Urinary bladder (tissue), 4 donors: ENCODE data around the gene TKFC. TPM values are rescaled to one million over a fixed set of nuclear protein-coding genes. Genes with fewer than 3 reads are reported as not detected.

Experiments
- DNase-seq: peaks from one replicate; pipeline ENCODE4 v3.0.0-alpha.2; 2015; ENCODE audit errors: extremely low spot score
- H3K27ac ChIP-seq: one replicate; pipeline ENCODE4 v1.5.1; 2013; ENCODE audit warnings: low read depth, mild to moderate bottlenecking, moderate library complexity
- H3K36me3 ChIP-seq: one replicate; pipeline ENCODE4 v1.6.1; 2013; ENCODE audit warnings: mild to moderate bottlenecking, moderate library complexity; ENCODE audit not compliant: insufficient read depth
- H3K4me1 ChIP-seq: one replicate; pipeline ENCODE4 v1.6.1; 2013; ENCODE audit warnings: mild to moderate bottlenecking, moderate library complexity; ENCODE audit not compliant: insufficient read depth
- H3K4me3 ChIP-seq: one replicate; pipeline ENCODE4 v1.5.1; 2013; ENCODE audit warnings: low read depth, low read length
- WGBS: extraction: QIAGEN DNeasy Blood & Tissue Kit; methylation state at CpG from one replicate; pipeline ENCODE4 v1.1.7; 2013; 5-methylcytosine and 5-hydroxymethylcytosine counted together
- polyA plus RNA-seq: library from polyadenylated mRNA; stranded (reverse); fragments of 200-250 nt; gene quantifications from one replicate; pipeline ENCODE4 v1.2.3, GENCODE V29; 2013
- total RNA-seq: library from RNA; depleted of rRNA; stranded (reverse); fragments of >200 nt; gene quantifications from one replicate; pipeline ENCODE4 v1.2.3, GENCODE V29; 2014
- donor health status: healthy with polysubstance abuse.
- donor health status: healthy.

Gene TKFC
- total and polyA plus RNA-seq, 2 donors: 8.3 to 27.6 TPM

DNA sequence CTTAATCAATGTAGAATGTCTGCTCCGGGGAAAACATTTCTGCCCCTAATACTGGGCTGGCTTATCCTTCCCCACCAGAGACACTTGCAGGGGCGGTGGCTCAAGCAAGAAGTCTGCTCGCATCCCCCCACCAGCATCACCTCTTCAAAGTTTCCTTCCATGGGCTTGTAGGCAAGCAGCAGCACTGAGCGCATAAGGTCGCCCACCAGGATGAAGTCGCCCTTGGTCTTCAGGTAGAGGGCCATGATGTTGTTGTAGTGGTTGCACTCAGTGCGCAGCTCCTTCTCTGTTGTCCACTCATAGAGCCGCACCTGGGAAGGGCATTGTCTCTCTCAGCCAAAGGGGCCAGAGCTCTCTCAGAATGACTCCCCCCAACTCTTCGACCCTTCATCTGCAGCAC lies 29.3 kb upstream of the TKFC start:
- WGBS: 95% methylated on average over 9 of the region's 9 CpGs
- Histone ChIP-seq H3K4me1 (no peaks in the 10 kb centered on the region), H3K36me3 (peaks cover 14% of the 10 kb centered on the region), H3K4me3 (no peak overlapping the region), H3K27ac (no peak overlapping the region)
- no peak for DNase-seq

DNA sequence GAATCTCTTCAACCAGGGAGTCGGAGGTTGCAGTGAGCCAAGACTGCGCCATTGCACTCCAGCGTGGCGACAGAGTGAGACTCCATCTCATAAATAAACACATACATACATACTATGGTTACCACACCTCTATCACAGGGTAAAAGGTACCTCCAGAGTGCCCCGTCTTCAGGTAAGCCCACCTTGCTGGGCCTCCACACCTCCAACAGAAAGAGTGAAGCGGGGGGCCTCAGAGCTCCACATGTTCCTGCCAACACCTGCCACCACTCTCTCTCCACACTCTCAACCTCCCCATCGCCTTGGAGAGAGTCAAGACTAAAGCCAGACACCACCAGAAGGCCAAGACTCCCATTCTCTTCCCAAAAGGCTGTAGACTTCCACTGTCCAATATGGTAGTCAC lies 27.6 kb upstream of the TKFC start:
- DNase-seq: no peak
- no peak overlapping the region for H3K4me3 ChIP-seq
- no peaks in the 10 kb centered on the region for H3K4me1 ChIP-seq
- 96% methylated on average over 7 of the region's 7 CpGs for WGBS
- H3K36me3 ChIP-seq: peaks cover 8% of the 10 kb centered on the region
- no peak overlapping the region for H3K27ac ChIP-seq

DNA sequence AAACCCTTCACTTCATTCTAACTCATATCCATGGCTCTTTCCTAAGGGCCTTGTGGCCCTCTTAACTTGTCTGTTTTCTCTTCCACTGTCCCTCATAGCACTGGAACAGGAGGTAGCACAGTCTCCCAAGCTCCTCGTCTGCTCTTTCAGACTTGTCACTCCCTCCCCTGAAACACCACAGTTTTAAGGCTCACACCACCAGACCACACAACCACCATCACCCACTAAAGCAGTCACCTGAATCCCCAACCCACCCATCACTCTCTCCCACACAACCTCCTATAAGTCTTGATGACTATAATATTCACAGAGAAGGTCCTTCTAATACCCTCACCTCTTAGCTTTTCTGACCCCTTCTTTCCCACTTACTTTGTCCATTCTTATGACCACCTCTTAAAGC lies 26.8 kb upstream of the TKFC start:
- no peak overlapping the region for H3K27ac ChIP-seq
- peaks cover 8% of the 10 kb centered on the region for H3K36me3 ChIP-seq
- no peaks in the 10 kb centered on the region for H3K4me1 ChIP-seq
- WGBS: 89% methylated on average over 1 of the region's 1 CpG
- no peak overlapping the region for H3K4me3 ChIP-seq
- DNase-seq: no peak

DNA sequence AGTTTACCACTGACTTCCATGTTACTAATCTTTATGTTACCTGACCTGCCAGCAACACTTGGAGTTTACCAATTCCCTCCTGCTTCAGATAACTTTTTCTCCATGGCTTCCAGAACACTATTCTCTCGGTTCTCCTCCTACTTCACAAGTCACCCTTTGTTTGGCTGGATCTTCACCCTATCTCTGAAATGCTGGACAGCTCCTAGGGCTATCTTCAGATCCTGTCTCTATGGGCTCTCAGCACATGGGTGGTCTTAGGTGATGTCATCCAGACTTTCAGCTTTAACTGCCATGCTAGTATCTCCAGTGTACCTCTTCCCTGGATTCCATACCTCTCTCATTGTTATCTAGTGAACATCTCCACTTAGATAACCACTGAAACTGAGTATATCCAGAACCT lies 25.7 kb upstream of the TKFC start:
- no peak overlapping the region for H3K27ac ChIP-seq
- H3K36me3 ChIP-seq: peaks cover 4% of the 10 kb centered on the region
- WGBS: 67% methylated on average over 1 of the region's 1 CpG

DNA sequence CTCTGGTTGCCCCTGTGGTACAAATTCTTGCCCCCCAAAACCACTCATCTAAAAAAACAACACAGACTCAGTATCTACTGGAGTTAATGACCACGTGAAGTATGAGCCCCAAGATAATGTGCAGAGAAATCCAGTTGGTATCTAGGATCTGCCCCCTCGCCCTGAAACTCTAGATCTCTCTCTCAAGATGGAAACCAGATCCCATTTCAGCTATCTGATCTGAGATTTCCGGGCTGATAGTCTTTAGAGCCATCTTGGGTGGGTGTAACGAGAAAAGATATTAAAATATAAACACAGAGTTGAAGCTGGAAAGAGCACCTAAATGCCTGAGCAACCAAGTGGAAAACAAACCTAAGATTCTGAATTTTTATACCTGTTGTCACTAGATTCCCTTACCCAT lies 23.9 kb upstream of the TKFC start:
- Histone ChIP-seq H3K4me3 (no peak overlapping the region), H3K36me3 (no peaks in the 10 kb centered on the region), H3K27ac (no peak overlapping the region), H3K4me1 (no peaks in the 10 kb centered on the region)
- DNase-seq: no peak
- 73% methylated on average over 4 of the region's 4 CpGs for WGBS

More for the DNA sequence above, 25.7 kb upstream of the TKFC start:
- H3K4me1 ChIP-seq: no peaks in the 10 kb centered on the region
- DNase-seq: no peak
- H3K4me3 ChIP-seq: no peak overlapping the region

DNA sequence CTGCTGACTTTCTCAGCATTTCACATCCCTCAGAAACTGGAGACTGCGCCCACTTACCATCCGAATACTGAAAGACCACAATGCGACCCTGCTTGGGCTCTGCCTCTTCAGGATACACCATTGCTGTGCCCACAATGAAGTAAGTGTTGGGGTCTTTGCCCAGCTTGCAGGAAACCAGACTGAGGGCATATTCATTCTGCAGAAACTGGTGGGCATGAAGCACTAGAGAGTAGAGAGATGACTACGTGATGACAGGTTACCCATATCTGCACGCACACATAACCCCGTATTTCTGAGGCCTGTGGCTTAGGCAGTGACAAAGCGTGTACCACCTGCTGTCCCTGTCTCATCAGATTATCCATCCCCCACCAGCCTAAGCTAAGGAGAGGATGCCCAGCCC lies 23.3 kb upstream of the TKFC start:
- Histone ChIP-seq H3K36me3 (no peaks in the 10 kb centered on the region), H3K4me1 (no peaks in the 10 kb centered on the region), H3K4me3 (no peak overlapping the region), H3K27ac (no peak overlapping the region)
- WGBS: 92% methylated on average over 7 of the region's 7 CpGs
- DNase-seq: no peak

DNA sequence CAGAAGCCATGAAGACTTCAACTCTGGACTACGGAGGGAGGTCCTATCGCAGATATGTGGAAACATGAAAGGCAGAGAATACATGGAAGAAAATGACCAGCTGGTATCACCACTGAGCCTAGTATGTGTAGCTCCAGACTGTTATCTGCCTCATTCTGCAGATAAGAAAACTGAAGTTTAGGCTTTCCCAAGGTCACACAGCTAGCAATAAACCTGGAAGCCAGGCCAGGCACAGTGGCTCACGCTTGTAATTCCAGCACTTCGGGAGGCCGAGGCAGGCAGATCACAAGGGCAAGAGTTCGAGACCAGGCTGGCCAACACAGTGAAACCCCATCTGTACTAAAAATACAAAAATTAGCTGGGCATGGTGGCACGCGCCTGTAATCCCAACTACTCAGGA lies 22.3 kb upstream of the TKFC start:
- no peak overlapping the region for H3K27ac ChIP-seq
- H3K36me3 ChIP-seq: peaks cover 4% of the 10 kb centered on the region
- H3K4me1 ChIP-seq: no peaks in the 10 kb centered on the region
- 84% methylated on average over 8 of the region's 8 CpGs for WGBS
- no peak for DNase-seq
- H3K4me3 ChIP-seq: no peak overlapping the region

DNA sequence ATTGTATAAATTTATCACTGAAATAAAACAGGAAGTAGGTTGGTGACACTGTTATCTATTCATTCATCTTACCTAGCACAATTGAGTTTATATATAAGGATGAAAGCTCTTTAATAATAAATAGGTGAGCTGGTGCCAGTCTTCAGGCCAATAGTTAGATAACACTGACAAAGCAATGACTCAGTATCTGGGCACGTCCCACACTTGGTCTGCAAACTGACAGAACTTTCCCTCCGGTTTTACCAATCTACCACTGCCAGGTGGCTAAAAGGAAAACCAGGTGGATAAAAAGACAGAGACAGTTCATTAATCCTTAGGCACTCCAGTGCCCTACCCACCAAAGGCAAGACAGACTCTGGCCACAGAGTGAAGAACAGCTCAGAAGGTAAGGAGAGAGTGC lies 17.8 kb upstream of the TKFC start:
- Histone ChIP-seq H3K36me3 (peaks cover 4% of the 10 kb centered on the region), H3K4me1 (no peaks in the 10 kb centered on the region), H3K27ac (no peak overlapping the region), H3K4me3 (no peak overlapping the region)
- WGBS: 80% methylated on average over 2 of the region's 2 CpGs
- no peak for DNase-seq

DNA sequence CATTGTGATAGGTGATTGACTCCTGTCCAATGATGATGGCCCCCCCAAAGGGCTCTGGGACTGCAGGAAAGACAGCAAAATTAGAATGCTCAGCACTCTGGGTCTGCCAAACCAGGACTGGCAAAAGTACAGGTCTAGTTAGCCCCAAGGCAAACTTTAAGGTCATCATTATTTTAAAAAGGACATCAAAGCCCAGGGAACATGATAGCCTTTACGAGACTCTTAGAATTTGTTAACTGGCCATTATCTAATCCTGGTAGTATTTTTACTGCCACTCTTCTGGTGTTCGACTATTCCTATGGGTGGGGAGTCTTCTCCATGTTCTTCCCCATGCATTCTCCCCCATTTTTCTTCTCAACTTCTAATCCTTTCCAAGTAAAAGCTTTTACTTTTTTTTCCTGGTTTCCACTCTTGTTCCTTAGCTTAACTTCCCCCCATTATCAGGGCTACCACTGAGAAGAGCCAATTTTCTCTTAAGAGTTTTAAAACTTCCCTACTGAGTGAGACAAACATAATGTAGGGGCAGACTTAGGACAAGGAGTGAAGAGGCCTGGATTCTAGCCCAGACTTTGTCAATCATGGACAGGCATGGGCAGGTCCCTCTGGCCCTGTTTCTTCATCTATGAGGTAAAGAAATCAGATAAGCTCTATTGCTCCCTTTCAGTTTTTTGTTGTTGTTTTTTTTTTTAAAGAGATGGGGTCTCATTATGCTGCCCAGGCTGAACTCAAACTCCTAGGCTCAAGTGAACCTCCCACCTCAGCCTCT lies 7.2 kb upstream of the TKFC start:
- Histone ChIP-seq H3K36me3 (peaks cover 4% of the 10 kb centered on the region), H3K4me3 (no peak overlapping the region), H3K27ac (no peak overlapping the region), H3K4me1 (no peaks in the 10 kb centered on the region)
- peak; percentile 28 for DNase-seq
- 41% methylated on average over 2 of the region's 2 CpGs for WGBS

DNA sequence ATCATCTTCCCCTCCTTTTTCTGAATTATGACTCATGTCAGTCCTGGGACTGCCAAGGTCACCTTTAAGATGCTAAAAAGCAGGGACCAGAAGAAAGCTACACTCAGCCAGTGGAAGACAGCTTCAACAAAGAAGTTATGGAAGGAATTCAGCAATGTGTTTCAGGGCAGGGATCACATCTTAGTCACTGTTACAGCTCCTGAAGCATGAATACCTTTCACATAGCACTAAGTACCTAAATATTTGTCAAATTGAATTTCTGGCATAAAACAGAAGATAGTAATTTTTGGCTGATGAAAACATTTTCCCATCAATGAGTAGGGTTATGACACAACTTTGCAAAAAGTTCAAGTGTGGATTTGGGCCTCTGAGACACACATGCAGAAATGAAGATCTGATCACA lies 5.4 kb upstream of the TKFC start:
- Histone ChIP-seq H3K27ac (no peak overlapping the region), H3K36me3 (peaks cover 3% of the 10 kb centered on the region), H3K4me3 (no peak overlapping the region), H3K4me1 (peaks cover 8% of the 10 kb centered on the region)
- no peak for DNase-seq

DNA sequence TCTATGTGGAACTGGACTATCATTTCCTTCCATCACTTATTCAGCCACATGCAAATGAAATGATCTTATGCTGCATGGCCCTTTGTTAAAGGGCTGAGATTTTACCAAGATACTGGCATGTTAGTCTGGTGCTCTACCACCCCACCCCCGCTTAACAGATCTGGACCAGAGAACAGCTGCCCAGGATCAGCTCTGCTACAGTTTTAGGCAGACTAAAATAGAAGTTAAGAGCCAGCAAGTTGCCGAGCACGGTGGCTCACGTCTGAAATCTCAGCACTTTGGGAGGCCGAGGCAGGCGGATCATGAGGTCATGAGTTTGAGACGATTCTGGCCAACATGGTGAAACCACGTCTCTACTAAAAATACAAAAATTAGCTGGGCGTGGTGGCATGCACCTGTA lies 4.7 kb upstream of the TKFC start:
- H3K27ac ChIP-seq: no peak overlapping the region
- H3K4me1 ChIP-seq: peaks cover 8% of the 10 kb centered on the region
- H3K36me3 ChIP-seq: no peaks in the 10 kb centered on the region
- DNase-seq: no peak
- H3K4me3 ChIP-seq: no peak overlapping the region
- WGBS: 83% methylated on average over 9 of the region's 9 CpGs

DNA sequence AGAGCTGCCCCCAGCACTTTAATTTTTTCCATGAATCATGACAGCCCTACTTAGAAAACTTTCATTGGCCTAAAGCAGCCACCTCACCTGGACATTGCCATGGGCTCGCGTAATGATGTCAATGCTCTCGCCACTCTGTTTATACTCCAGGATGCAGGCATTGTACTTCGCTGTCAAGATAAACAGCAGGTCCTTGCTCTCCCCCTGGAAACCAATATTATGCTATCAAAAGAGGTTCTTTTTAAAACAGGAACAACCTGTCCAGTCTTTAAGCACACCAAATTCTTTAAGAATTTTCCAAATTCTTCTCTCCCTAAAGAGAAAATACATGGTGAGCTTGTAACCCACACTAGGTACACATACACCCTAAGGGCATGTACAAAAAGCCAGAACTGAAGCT lies 3.2 kb upstream of the TKFC start:
- Histone ChIP-seq H3K4me3 (no peak overlapping the region), H3K27ac (no peak overlapping the region), H3K4me1 (peaks cover 8% of the 10 kb centered on the region), H3K36me3 (no peaks in the 10 kb centered on the region)
- WGBS: 91% methylated on average over 4 of the region's 4 CpGs
- DNase-seq: no peak

DNA sequence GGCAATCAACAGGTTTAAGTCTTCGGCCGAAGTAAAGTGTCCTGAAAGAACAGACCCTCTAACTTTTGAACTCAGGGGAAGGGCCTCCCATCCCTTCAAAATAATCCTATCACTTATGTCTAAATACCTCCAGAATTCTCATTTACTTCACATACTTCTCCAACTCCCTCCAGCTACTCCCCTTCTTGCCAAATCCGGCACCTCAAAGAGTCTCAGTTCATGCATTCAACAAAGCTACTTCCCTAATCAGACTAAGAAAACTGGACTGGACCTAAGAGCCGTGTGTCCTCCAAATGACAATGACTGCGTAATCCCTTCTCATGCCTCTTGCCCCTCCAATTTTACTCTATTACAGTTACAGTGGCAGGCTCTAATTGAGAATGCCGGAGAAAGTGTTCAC lies 1.4 kb upstream of the TKFC start:
- peak overlapping the region; percentile 91 for H3K4me3 ChIP-seq
- 66% methylated on average over 6 of the region's 6 CpGs for WGBS
- no peaks in the 10 kb centered on the region for H3K36me3 ChIP-seq
- DNase-seq: no peak
- H3K27ac ChIP-seq: no peak overlapping the region
- H3K4me1 ChIP-seq: peaks cover 8% of the 10 kb centered on the region

DNA sequence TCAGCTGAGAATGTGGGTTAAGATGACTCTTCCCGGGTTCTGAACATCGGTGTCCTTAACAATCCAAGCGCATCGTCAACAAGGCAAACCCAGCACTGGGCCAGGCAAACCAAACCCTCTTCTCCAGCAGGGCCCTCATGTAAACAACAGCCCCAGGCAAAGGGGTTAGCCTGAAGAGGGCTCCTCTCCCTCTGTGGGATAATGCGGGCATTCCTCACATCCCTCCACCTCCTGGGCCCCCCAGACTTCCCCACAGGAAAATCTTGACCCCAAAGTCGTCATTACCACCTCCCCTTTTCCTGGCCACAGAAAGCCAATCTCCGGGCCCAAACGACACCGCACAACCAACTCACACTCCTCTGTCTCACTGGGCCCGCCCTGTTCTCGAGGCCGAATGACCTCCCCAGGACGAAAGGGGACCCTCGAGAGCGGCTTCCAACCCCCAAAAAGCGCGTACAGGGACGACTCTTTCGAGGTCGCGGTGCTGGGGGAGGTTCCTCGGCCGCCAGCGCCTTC lies 689 bp upstream of the TKFC start:
- DNase-seq: no peak
- Histone ChIP-seq H3K36me3 (no peaks in the 10 kb centered on the region), H3K4me3 (peak overlapping the region; percentile 91), H3K4me1 (peaks cover 8% of the 10 kb centered on the region), H3K27ac (peak overlapping the region; percentile 76)
- WGBS: under 1% methylated on average over 24 of the region's 24 CpGs
